HG03095 (cell line): ENCODE data around the gene BLOC1S6.
A peak's percentile ranks its signal among the peaks of the same experiment; 100 is the strongest.

Experiments used
- ATAC-seq: cut with Tn5 transposase; IDR thresholded peaks from one replicate; pipeline ENCODE4 v1.9.1; 2021; ENCODE audit warnings: moderate library complexity; ENCODE audit not compliant: unreplicated experiment

Gene BLOC1S6

GRCh38 chr15:45587863-45588170 lies 638 bp downstream of the BLOC1S6 start:
- ATAC-seq, result no peak

- ATAC-seq, result no peak
Measured at GRCh38 chr15:45588219-45588875, 1.2 kb downstream of the BLOC1S6 start.

- ATAC-seq, result no peak
Measured at GRCh38 chr15:45589256-45589655, 2.1 kb downstream of the BLOC1S6 start.

GRCh38 chr15:45594319-45594718 lies 7.1 kb downstream of the BLOC1S6 start:
- no peak for ATAC-seq

- ATAC-seq, result no peak
Measured at GRCh38 chr15:45594835-45595530, 7.8 kb downstream of the BLOC1S6 start.

- ATAC-seq, result no peak
Measured at GRCh38 chr15:45603881-45604280, 16.7 kb downstream of the BLOC1S6 start.

- no peak for ATAC-seq
Measured at GRCh38 chr15:45604326-45604725, 17.1 kb downstream of the BLOC1S6 start.

GRCh38 chr15:45606413-45606812 lies 19.2 kb downstream of the BLOC1S6 start:
- no peak for ATAC-seq

GRCh38 chr15:45606841-45607240 lies 19.7 kb downstream of the BLOC1S6 start:
- no peak for ATAC-seq

GRCh38 chr15:45611305-45611704 lies 24.1 kb downstream of the BLOC1S6 start:
- no peak for ATAC-seq

- no peak for ATAC-seq
Measured at GRCh38 chr15:45612790-45613415, 25.7 kb downstream of the BLOC1S6 start.

- ATAC-seq, result no peak
Measured at GRCh38 chr15:45616901-45617323, 29.7 kb downstream of the BLOC1S6 start.

- no peak for ATAC-seq
Measured at GRCh38 chr15:45618813-45619212, 31.6 kb downstream of the BLOC1S6 start.

GRCh38 chr15:45628136-45628535 lies 41.0 kb downstream of the BLOC1S6 start:
- no peak for ATAC-seq

- ATAC-seq, result no peak
Measured at GRCh38 chr15:45630917-45631691, 43.9 kb downstream of the BLOC1S6 start.

GRCh38 chr15:45631776-45632175 lies 44.6 kb downstream of the BLOC1S6 start:
- no peak for ATAC-seq

- peak; percentile 67 for ATAC-seq
Measured at GRCh38 chr15:45634432-45635190, 47.4 kb downstream of the BLOC1S6 start, which contains the start of gene SQOR. SQOR (plus strand) TSS chr15:45635029; CDS start chr15:45658924, 23,895 bp downstream.

- ATAC-seq, result peak; percentile 37
Measured at GRCh38 chr15:45635191-45635638, 48.0 kb downstream of the BLOC1S6 start.

- ATAC-seq, result no peak
Measured at GRCh38 chr15:45635763-45636292, 48.6 kb downstream of the BLOC1S6 start.

- no peak for ATAC-seq
Measured at GRCh38 chr15:45637141-45637540, 50.0 kb downstream of the BLOC1S6 start.
